H9 (cell line): ENCODE measurements around the gene ANKS1B. TPM values are rescaled to one million over a fixed set of nuclear protein-coding genes. Genes with fewer than 3 reads are reported as not detected.

Experiments used
- DNase-seq: peaks from one replicate; pipeline ENCODE4 v3.0.0-alpha.2; 2017
- H2AFZ ChIP-seq: one replicate; pipeline ENCODE4 v1.6.1; 2013; ENCODE audit warnings: mild to moderate bottlenecking, low read length, control low read depth, moderate library complexity
- H2AK5ac ChIP-seq: 2 replicates; pipeline ENCODE4 v1.6.1; 2013; ENCODE audit warnings: low read length, control low read depth, mixed read lengths; ENCODE audit not compliant: insufficient read length
- H2BK120ac ChIP-seq: one replicate; pipeline ENCODE4 v1.6.1; 2013; ENCODE audit warnings: low read depth, mild to moderate bottlenecking, low read length, control low read depth, inconsistent platforms; ENCODE audit not compliant: poor library complexity, severe bottlenecking
- H2BK12ac ChIP-seq: 2 replicates; pipeline ENCODE4 v1.6.1; 2013; ENCODE audit warnings: low read length, control low read depth, mixed read lengths, low read depth; ENCODE audit not compliant: insufficient read length
- H2BK15ac ChIP-seq: 2 replicates; pipeline ENCODE4 v1.6.1; 2013; ENCODE audit warnings: low read depth, low read length, control low read depth
- H2BK20ac ChIP-seq: one replicate; pipeline ENCODE4 v1.6.1; 2013; ENCODE audit warnings: low read depth, mild to moderate bottlenecking, low read length, control low read depth, inconsistent platforms; ENCODE audit not compliant: poor library complexity, severe bottlenecking
- H2BK5ac ChIP-seq: 2 replicates; pipeline ENCODE4 v1.6.1; 2013; ENCODE audit warnings: low read length, control low read depth, mixed read lengths; ENCODE audit not compliant: insufficient read length
- H3K14ac ChIP-seq: 2 replicates; pipeline ENCODE4 v1.6.1; 2013; ENCODE audit warnings: low read length, control low read depth; ENCODE audit not compliant: insufficient read depth
- H3K18ac ChIP-seq: 2 replicates; pipeline ENCODE4 v1.6.1; 2013; ENCODE audit warnings: low read depth, mild to moderate bottlenecking, mixed read lengths, low read length, control low read depth; ENCODE audit not compliant: insufficient read length
- H3K23ac ChIP-seq: 2 replicates; pipeline ENCODE4 v1.6.1; 2013; ENCODE audit warnings: low read length, control low read depth, mixed read lengths, low read depth; ENCODE audit not compliant: insufficient read length
- H3K23me2 ChIP-seq: 2 replicates; pipeline ENCODE4 v1.6.1; 2013; ENCODE audit warnings: low read depth, mild to moderate bottlenecking, mixed read lengths, low read length, control low read depth; ENCODE audit not compliant: insufficient read length, poor library complexity, severe bottlenecking
- H3K27ac ChIP-seq: 2 replicates; pipeline ENCODE4 v1.5.1; 2013; ENCODE audit warnings: low read length, control low read depth, mixed read lengths, low read depth; ENCODE audit not compliant: insufficient read length
- H3K27me3 ChIP-seq: 2 replicates; pipeline ENCODE4 v1.6.1; 2013; ENCODE audit warnings: low read length, control low read depth, inconsistent platforms; ENCODE audit not compliant: insufficient read depth
- H3K4ac ChIP-seq: 2 replicates; pipeline ENCODE4 v1.6.1; 2013; ENCODE audit warnings: low read depth, mild to moderate bottlenecking, control low read depth, inconsistent platforms, low read length, moderate library complexity
- H3K4me1 ChIP-seq: 2 replicates; pipeline ENCODE4 v1.6.1; 2013; ENCODE audit warnings: low read length, control low read depth, inconsistent platforms; ENCODE audit not compliant: insufficient read depth
- H3K4me2 ChIP-seq: 2 replicates; pipeline ENCODE4 v1.6.1; 2013; ENCODE audit warnings: low read length, control low read depth, mixed read lengths; ENCODE audit not compliant: insufficient read length, insufficient read depth
- H3K56ac ChIP-seq: 2 replicates; pipeline ENCODE4 v1.6.1; 2013; ENCODE audit warnings: low read depth, mild to moderate bottlenecking, mixed read lengths, low read length, control low read depth; ENCODE audit not compliant: insufficient read length
- H3K79me1 ChIP-seq: 2 replicates; pipeline ENCODE4 v1.6.1; 2013; ENCODE audit warnings: low read depth, mild to moderate bottlenecking, moderate library complexity, low read length, control low read depth, inconsistent platforms; ENCODE audit not compliant: insufficient read depth, poor library complexity, severe bottlenecking
- H3K79me2 ChIP-seq: 2 replicates; pipeline ENCODE4 v1.6.1; 2013; ENCODE audit warnings: low read length, control low read depth, inconsistent platforms; ENCODE audit not compliant: insufficient read depth
- H3K9ac ChIP-seq: 2 replicates; pipeline ENCODE4 v1.6.1; 2013; ENCODE audit warnings: low read length, control low read depth, mixed read lengths; ENCODE audit not compliant: insufficient read length; ENCODE audit errors: extremely low read depth
- H3K9me3 ChIP-seq: one replicate; pipeline ENCODE4 v1.6.1; 2013; ENCODE audit warnings: low read depth, low read length, inconsistent platforms; ENCODE audit not compliant: control insufficient read depth
- H3T11ph ChIP-seq: one replicate; pipeline ENCODE4 v1.6.1; 2013; ENCODE audit warnings: mild to moderate bottlenecking, low read length, control low read depth, inconsistent platforms
- H4K20me1 ChIP-seq: one replicate; pipeline ENCODE4 v1.6.1; 2013; ENCODE audit not compliant: control insufficient read depth, insufficient read length, insufficient read depth
- H4K5ac ChIP-seq: 2 replicates; pipeline ENCODE4 v1.6.1; 2013; ENCODE audit warnings: low read depth, mild to moderate bottlenecking, mixed read lengths, low read length, control low read depth; ENCODE audit not compliant: insufficient read length
- H4K8ac ChIP-seq: replicated peaks from 2 replicates; pipeline ENCODE4 v1.6.1; 2013; ENCODE audit warnings: low read length, control low read depth, mixed read lengths, low read depth; ENCODE audit not compliant: insufficient read length
- H4K91ac ChIP-seq: 2 replicates; pipeline ENCODE4 v1.6.1; 2013; ENCODE audit warnings: low read depth, mild to moderate bottlenecking, moderate library complexity, mixed read lengths, low read length, control low read depth; ENCODE audit not compliant: insufficient read length
- H3K27ac Mint-ChIP-seq, 3 experiments: 2 replicates in 2 of 3; 3 replicates in 1 of 3; pipeline ENCODE4 v1.8.0; 2020 to 2021; ENCODE audit warnings: mixed read lengths in 3 of 3, mild to moderate bottlenecking in 1 of 3, moderate library complexity in 1 of 3
- H3K27me3 Mint-ChIP-seq: 2 replicates; pipeline ENCODE4 v1.8.0; 2021; ENCODE audit warnings: low read depth, mild to moderate bottlenecking, moderate library complexity, mixed read lengths
- H3K36me3 Mint-ChIP-seq, 3 experiments: 2 replicates in 2 of 3; 3 replicates in 1 of 3; pipeline ENCODE4 v1.8.0; 2020 to 2021; ENCODE audit warnings: low read depth in 3 of 3, mixed read lengths in 3 of 3; ENCODE audit not compliant: insufficient read depth in 1 of 3
- H3K4me1 Mint-ChIP-seq, 2 experiments: 2 replicates each; pipeline ENCODE4 v1.8.0; 2020; ENCODE audit warnings: mixed read lengths in 2 of 2
- H3K4me3 Mint-ChIP-seq, 2 experiments: 2 replicates in 1 of 2; 3 replicates in 1 of 2; pipeline ENCODE4 v1.8.0; 2020 to 2021; ENCODE audit warnings: mild to moderate bottlenecking in 2 of 2, mixed read lengths in 2 of 2, moderate library complexity in 1 of 2
- H3K9me3 Mint-ChIP-seq, 2 experiments: 2 replicates in 1 of 2; 3 replicates in 1 of 2; pipeline ENCODE4 v1.8.0; 2020; ENCODE audit warnings: mild to moderate bottlenecking in 2 of 2, mixed read lengths in 2 of 2, moderate library complexity in 1 of 2
- CTCF ChIP-seq: fragments of 200-600 bp; sonication (generic); conservative IDR thresholded peaks from 3 replicates; pipeline ENCODE4 v1.8.0; 2021; ENCODE audit warnings: antibody characterized with exemption, mild to moderate bottlenecking
- WGBS: extraction: QIAGEN DNeasy Blood & Tissue Kit; methylation state at CpG from one replicate; pipeline ENCODE4 v1.1.7; 2013; ENCODE audit warnings: missing lambda C conversion rate, low lambda C conversion rate, mixed read lengths; ENCODE audit not compliant: insufficient read length; ENCODE audit errors: extremely low coverage; 5-methylcytosine and 5-hydroxymethylcytosine counted together
- total RNA-seq: library from RNA; stranded (reverse); gene quantifications from 2 replicates; pipeline ENCODE4 v1.2.1, GENCODE V29; 2021

ANKS1B gene
- total RNA-seq, 1 experiment from 2014 or later: 4.1 TPM

GRCh38 chr12:99954724-99955123 is 30.0 kb downstream of the ANKS1B start:
- Histone ChIP-seq H3K4me2 (no peak overlapping the region), H2BK15ac (no peak overlapping the region), H3K27me3 (no peaks in the 10 kb centered on the region), H4K91ac (no peak overlapping the region), H2AFZ (no peak overlapping the region), H3K9me3 (no peaks in the 10 kb centered on the region), H3K14ac (no peak overlapping the region), H3T11ph (no peak overlapping the region), H3K18ac (no peak overlapping the region), H3K4me1 (no peaks in the 10 kb centered on the region), H3K56ac (no peak overlapping the region), H3K27ac (no peak overlapping the region), H4K20me1 (no peaks in the 10 kb centered on the region), H2BK12ac (no peak overlapping the region), H3K23me2 (no peaks in the 10 kb centered on the region), H3K23ac (no peak overlapping the region), H3K4ac (no peak overlapping the region), H2BK5ac (no peak overlapping the region), H2AK5ac (no peak overlapping the region), H3K79me2 (no peaks in the 10 kb centered on the region), H2BK20ac (no peak overlapping the region), H3K79me1 (no peaks in the 10 kb centered on the region), H4K5ac (no peak overlapping the region), H4K8ac (no peak overlapping the region), H2BK120ac (no peak overlapping the region), H3K9ac (no peak overlapping the region)
- Mint-ChIP-seq H3K27ac (no peak overlapping the region), H3K27me3 (no peaks in the 10 kb centered on the region), H3K9me3 (no peaks in the 10 kb centered on the region), H3K4me3 (no peak overlapping the region), H3K36me3 (no peaks in the 10 kb centered on the region), H3K4me1 (peaks cover 3 to 4% of the 10 kb centered on the region in 2 experiments; a peak in 3 of 4 replicates)
- no peak for DNase-seq
- no CpG with 5 or more reads among the region's 2 CpGs for WGBS
- no peak for TF ChIP-seq CTCF
